Activated B cell treated with CpG ODN at 0.5 μM for 24 hours (primary cell): ENCODE data around the gene COA1. TPM values are rescaled to one million over a fixed set of nuclear protein-coding genes. Genes with fewer than 3 reads are reported as not detected.

Source experiments
- ATAC-seq: fragments of 200-7000 bp; cut with Tn5 transposase; one replicate; pipeline ENCODE4 v1.10.0; 2021; ENCODE audit warnings: low read depth, mild to moderate bottlenecking, moderate library complexity
- CTCF ChIA-PET: fragments of 350-600 bp; sonication (Branson Sonifier 250); formaldehyde crosslinking; loops from one replicate; lab custom pipeline; 2021; ENCODE audit warnings: antibody characterized with exemption; lab: Charles Lee
- POLR2A ChIA-PET: fragments of 350-600 bp; sonication (Branson Sonifier 250); formaldehyde crosslinking; loops from one replicate; lab custom pipeline; 2021; ENCODE audit warnings: antibody characterized with exemption; lab: Charles Lee
- DNase-seq: peaks from one replicate; pipeline ENCODE4 v3.0.0; 2022
- H3K27ac Mint-ChIP-seq: one replicate; pipeline ENCODE4 v1.8.0; 2020; ENCODE audit warnings: mixed read lengths
- H3K27me3 Mint-ChIP-seq: one replicate; pipeline ENCODE4 v1.8.0; 2021; ENCODE audit warnings: mixed read lengths
- H3K36me3 Mint-ChIP-seq: one replicate; pipeline ENCODE4 v1.8.0; 2021; ENCODE audit warnings: low read depth, mixed read lengths
- H3K4me1 Mint-ChIP-seq: one replicate; pipeline ENCODE4 v1.8.0; 2021; ENCODE audit warnings: mixed read lengths
- H3K4me3 Mint-ChIP-seq: one replicate; pipeline ENCODE4 v1.8.0; 2020; ENCODE audit warnings: mild to moderate bottlenecking, mixed read lengths
- H3K9me3 Mint-ChIP-seq: one replicate; pipeline ENCODE4 v1.8.0; 2020; ENCODE audit warnings: mixed read lengths
- intact Hi-C: fragments of 100-400 bp; cut with micrococcal nuclease; formaldehyde crosslinking; loops from one replicate; pipeline ENCODE4 v1.15.1; 2024
- total RNA-seq: library from RNA; stranded (reverse); gene quantifications from 2 replicates; pipeline ENCODE4 v1.2.3, GENCODE V29; 2022
- TF ChIP-seq, protein P1 (sequence below): fragments of 200-600 bp; IDR thresholded peaks from one replicate; pipeline ENCODE4 v1.8.0; 2022; ENCODE audit warnings: antibody characterized with exemption, mild to moderate bottlenecking

The COA1 gene
- total RNA-seq, 1 donor from 2014 or later = 56.9 TPM

GRCh38 chr7:43653466-43653865 is 75.9 kb downstream of the COA1 start:
- no peak for ATAC-seq
- TF ChIP-seq, protein P1, sequence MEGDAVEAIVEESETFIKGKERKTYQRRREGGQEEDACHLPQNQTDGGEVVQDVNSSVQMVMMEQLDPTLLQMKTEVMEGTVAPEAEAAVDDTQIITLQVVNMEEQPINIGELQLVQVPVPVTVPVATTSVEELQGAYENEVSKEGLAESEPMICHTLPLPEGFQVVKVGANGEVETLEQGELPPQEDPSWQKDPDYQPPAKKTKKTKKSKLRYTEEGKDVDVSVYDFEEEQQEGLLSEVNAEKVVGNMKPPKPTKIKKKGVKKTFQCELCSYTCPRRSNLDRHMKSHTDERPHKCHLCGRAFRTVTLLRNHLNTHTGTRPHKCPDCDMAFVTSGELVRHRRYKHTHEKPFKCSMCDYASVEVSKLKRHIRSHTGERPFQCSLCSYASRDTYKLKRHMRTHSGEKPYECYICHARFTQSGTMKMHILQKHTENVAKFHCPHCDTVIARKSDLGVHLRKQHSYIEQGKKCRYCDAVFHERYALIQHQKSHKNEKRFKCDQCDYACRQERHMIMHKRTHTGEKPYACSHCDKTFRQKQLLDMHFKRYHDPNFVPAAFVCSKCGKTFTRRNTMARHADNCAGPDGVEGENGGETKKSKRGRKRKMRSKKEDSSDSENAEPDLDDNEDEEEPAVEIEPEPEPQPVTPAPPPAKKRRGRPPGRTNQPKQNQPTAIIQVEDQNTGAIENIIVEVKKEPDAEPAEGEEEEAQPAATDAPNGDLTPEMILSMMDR = no peak
- H3K4me1 Mint-ChIP-seq = peaks cover 72% of the 10 kb centered on the region
- peaks cover 34% of the 10 kb centered on the region for H3K36me3 Mint-ChIP-seq
- ChIA-PET CTCF (interaction anchor here (0.8 kb wide), 1 partner anchor 71 kb away, joined by 3 read pairs; the partner anchor contains the start of gene STK17A), POLR2A (interaction anchor here (0.8 to 1.3 kb wide), 2 partner anchors 20 to 71 kb away, joined by 6 read pairs; partner anchors contain the start of gene STK17A)
- no peak for DNase-seq
- no peak overlapping the region for H3K4me3 Mint-ChIP-seq
- peak overlapping the region; percentile 33 for H3K27ac Mint-ChIP-seq
- intact Hi-C loops = no loop called here
- H3K27me3 Mint-ChIP-seq = no peaks in the 10 kb centered on the region
- H3K9me3 Mint-ChIP-seq = peaks cover 2% of the 10 kb centered on the region

DNA sequence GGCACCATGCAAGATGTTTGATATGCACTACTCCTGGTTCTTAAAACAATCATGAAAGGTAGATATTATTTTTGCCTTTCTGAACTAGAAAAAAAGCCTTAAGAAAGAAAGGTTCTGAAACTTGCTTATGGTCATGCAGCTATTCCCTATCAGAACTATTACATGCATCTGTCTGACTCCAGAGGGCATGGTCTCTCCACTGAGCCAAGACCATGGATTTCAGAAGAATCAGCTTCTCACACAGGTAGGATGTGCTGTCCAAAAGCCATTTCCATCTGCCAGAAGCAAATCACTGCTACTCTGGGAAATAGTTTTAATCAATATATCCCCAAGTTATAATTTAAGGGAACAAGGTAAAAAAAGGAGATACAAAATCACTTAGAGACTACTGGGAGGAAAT is 77.0 kb downstream of the COA1 start:
- Mint-ChIP-seq H3K9me3 (peaks cover 2% of the 10 kb centered on the region), H3K4me3 (no peak overlapping the region), H3K27ac (peak overlapping the region; percentile 90), H3K36me3 (peaks cover 30% of the 10 kb centered on the region), H3K27me3 (no peaks in the 10 kb centered on the region), H3K4me1 (peaks cover 75% of the 10 kb centered on the region)
- ChIA-PET POLR2A (interaction anchor here (1.2 to 9.7 kb wide), 2 partner anchors 17 to 66 kb away, joined by 4 to 342 read pairs; partner anchors contain the start of gene STK17A), CTCF (interaction anchor here (0.8 to 7.3 kb wide), 3 partner anchors 47 to 70 kb away, joined by 3 to 80 read pairs (median 55); partner anchors contain the start of gene STK17A)
- intact Hi-C loops = no loop called here
- TF ChIP-seq, protein P1 = no peak
- DNase-seq (no peak), ATAC-seq (no peak)

- peaks cover 32% of the 10 kb centered on the region for H3K36me3 Mint-ChIP-seq
- intact Hi-C loops = loop anchor here (1.0 kb wide), 2 partner anchors 10 to 23 kb away; no protein-coding TSS in a partner anchor
- POLR2A ChIA-PET = interaction anchor here (0.6 to 9.7 kb wide), 20 partner anchors 10 to 1769 kb away, joined by 3 to 342 read pairs (median 10); partner anchors contain the start of gene STK17A
- CTCF ChIA-PET = interaction anchor here (0.7 to 7.3 kb wide), 5 partner anchors 28 to 68 kb away, joined by 3 to 80 read pairs (median 3); partner anchors contain the start of gene STK17A
- ATAC-seq (no peak), DNase-seq (no peak)
- H3K4me1 Mint-ChIP-seq = peaks cover 90% of the 10 kb centered on the region
- peak overlapping the region; percentile 90 for H3K27ac Mint-ChIP-seq
- peak overlapping the region; percentile 72 for H3K4me3 Mint-ChIP-seq
- peaks cover 2% of the 10 kb centered on the region for H3K9me3 Mint-ChIP-seq
- TF ChIP-seq, protein P1 = no peak
- H3K27me3 Mint-ChIP-seq = no peaks in the 10 kb centered on the region
Observed at GRCh38 chr7:43650457-43651052, 78.8 kb downstream of the COA1 start.

GRCh38 chr7:43649755-43650274 is 79.5 kb downstream of the COA1 start:
- Mint-ChIP-seq H3K4me1 (peaks cover 96% of the 10 kb centered on the region), H3K36me3 (peaks cover 34% of the 10 kb centered on the region), H3K9me3 (peaks cover 2% of the 10 kb centered on the region), H3K27ac (peak overlapping the region; percentile 90), H3K4me3 (peak overlapping the region; percentile 72), H3K27me3 (no peaks in the 10 kb centered on the region)
- DNase-seq (peak; percentile 42), ATAC-seq (peak; percentile 79)
- POLR2A ChIA-PET = interaction anchor here (0.9 to 9.7 kb wide), 24 partner anchors 11 to 1768 kb away, joined by 3 to 342 read pairs (median 8); partner anchors contain the start of gene STK17A
- CTCF ChIA-PET = interaction anchor here (0.7 to 7.3 kb wide), 6 partner anchors 29 to 67 kb away, joined by 3 to 80 read pairs (median 4); partner anchors contain the start of gene STK17A
- TF ChIP-seq, protein P1 = no peak
- intact Hi-C loops = loop anchor here (1.0 to 5.0 kb wide), 8 partner anchors 10 to 1768 kb away; partner anchors contain the start of gene STK17A
